SK-N-SH (cell line): ENCODE results near the gene NSMCE4A. TPM values are rescaled to one million over a fixed set of nuclear protein-coding genes. Genes with fewer than 3 reads are reported as not detected.

Experiments
- CTCF ChIA-PET: fragments of 300-600, 350-600 bp; formaldehyde crosslinking; extraction: SDS; loops from one replicate; lab custom pipeline; 2021; lab: Yijun Ruan, JAX
- POLR2A ChIA-PET: fragments of 350-600 bp; sonication (Branson Sonifier 250); formaldehyde crosslinking; extraction: SDS; loops from one replicate; lab custom pipeline; 2020; ENCODE audit warnings: antibody characterized with exemption, inconsistent platforms; lab: Yijun Ruan, JAX
- DNase-seq: peaks from one replicate; pipeline ENCODE4 v3.0.0; 2012
- H2AFZ ChIP-seq: fragments of 200-600 bp; sonication (generic); 2 replicates; pipeline ENCODE4 v1.8.1; 2016; ENCODE audit warnings: antibody characterized with exemption, mild to moderate bottlenecking, low read depth
- H3F3A ChIP-seq: fragments of 200-600 bp; sonication (generic); replicated peaks from 2 replicates; pipeline ENCODE3; 2016; ENCODE audit warnings: antibody characterized with exemption, mild to moderate bottlenecking; ENCODE audit not compliant: insufficient read depth
- H3K27ac ChIP-seq, 2 experiments: fragments of 200-500 bp in 1 of 2; fragments of 200-600 bp in 1 of 2; sonication (Bioruptor generic) in 1 of 2; sonication (generic), shearing (Covaris generic) in 1 of 2; 2 replicates each; pipeline versions ENCODE4 v1.5.1 to v1.6.1; 2014 to 2016; ENCODE audit warnings: low read depth in 2 of 2, inconsistent platforms in 1 of 2, low read length in 1 of 2, mild to moderate bottlenecking in 1 of 2, mixed read lengths in 1 of 2
- H3K27me3 ChIP-seq: fragments of 200-600 bp; sonication (generic), shearing (Covaris generic); 2 replicates; pipeline ENCODE4 v1.6.1; 2016; ENCODE audit warnings: mixed run types; ENCODE audit not compliant: insufficient read depth
- H3K36me3 ChIP-seq, 2 experiments: fragments of 200-500 bp in 1 of 2; fragments of 200-600 bp in 1 of 2; sonication (Bioruptor generic) in 1 of 2; sonication (generic) in 1 of 2; replicated peaks in 1 of 2; 2 replicates each; pipeline versions ENCODE3 to v1.5.1; 2014 to 2016; ENCODE audit warnings: low read length in 1 of 2, mild to moderate bottlenecking in 1 of 2; ENCODE audit not compliant: insufficient read depth in 2 of 2, control insufficient read depth in 1 of 2
- H3K4me1 ChIP-seq, 2 experiments: fragments of 200-500 bp in 1 of 2; fragments of 200-600 bp in 1 of 2; sonication (Bioruptor generic) in 1 of 2; sonication (generic), shearing (Covaris generic) in 1 of 2; 2 replicates each; pipeline versions ENCODE4 v1.5.1 to v1.6.1; 2014 to 2016; ENCODE audit warnings: low read depth in 1 of 2, low read length in 1 of 2, mixed run types in 1 of 2; ENCODE audit not compliant: insufficient read depth in 2 of 2, control insufficient read depth in 1 of 2
- H3K4me2 ChIP-seq: fragments of 200-600 bp; sonication (generic), shearing (Covaris generic); 2 replicates; pipeline ENCODE4 v1.6.1; 2017; ENCODE audit warnings: mixed run types
- H3K4me3 ChIP-seq, 2 experiments: fragments of 200-500 bp in 1 of 2; fragments of 200-600 bp in 1 of 2; sonication (Bioruptor generic) in 1 of 2; sonication (generic), shearing (Covaris generic) in 1 of 2; 2 replicates each; pipeline versions ENCODE4 v1.5.1 to v1.8.1; 2014 to 2016; ENCODE audit warnings: low read depth in 2 of 2, inconsistent platforms in 1 of 2, low read length in 1 of 2, mild to moderate bottlenecking in 1 of 2, mixed read lengths in 1 of 2, moderate library complexity in 1 of 2
- H3K79me2 ChIP-seq: fragments of 200-600 bp; sonication (generic); 2 replicates; pipeline ENCODE4 v1.8.1; 2017; ENCODE audit warnings: mild to moderate bottlenecking; ENCODE audit not compliant: insufficient read depth
- H3K9ac ChIP-seq: fragments of 200-600 bp; sonication (generic); 2 replicates; pipeline ENCODE4 v1.6.1; 2017; ENCODE audit warnings: mixed run types
- H3K9me2 ChIP-seq: fragments of 200-600 bp; sonication (generic); 2 replicates; pipeline ENCODE4 v1.6.1; 2017; ENCODE audit warnings: mixed run types
- H3K9me3 ChIP-seq: fragments of 200-600 bp; sonication (generic); 2 replicates; pipeline ENCODE4 v1.6.1; 2017; ENCODE audit warnings: mixed run types, mild to moderate bottlenecking, moderate library complexity
- H4K20me1 ChIP-seq: fragments of 200-600 bp; sonication (generic); 2 replicates; pipeline ENCODE4 v1.6.1; 2017; ENCODE audit warnings: mild to moderate bottlenecking, mixed run types; ENCODE audit not compliant: insufficient read depth
- CHD2 ChIP-seq: fragments of 150-350 bp; IDR thresholded peaks from 2 replicates; pipeline ENCODE4 v1.6.1; 2018; ENCODE audit warnings: low read length; ENCODE audit not compliant: partially characterized antibody
- CTCF ChIP-seq: fragments of 200-600 bp; sonication (generic); IDR thresholded peaks from 2 replicates; pipeline ENCODE4 v1.6.1; 2017; ENCODE audit warnings: antibody characterized with exemption, mild to moderate bottlenecking, moderate library complexity
- ELF1 ChIP-seq: IDR thresholded peaks from 2 replicates; pipeline ENCODE4 v1.4.0; 2012
- FOSL2 ChIP-seq: IDR thresholded peaks from 2 replicates; pipeline ENCODE4 v1.4.0; 2012; ENCODE audit warnings: low read depth, mild to moderate bottlenecking, moderate library complexity, borderline replicate concordance
- FOXM1 ChIP-seq: IDR thresholded peaks from 2 replicates; pipeline ENCODE4 v1.4.0; 2012; ENCODE audit warnings: low read depth, mild to moderate bottlenecking
- IRF3 ChIP-seq: fragments of 150-350 bp; IDR thresholded peaks from 2 replicates; pipeline ENCODE4 v1.6.1; 2016; ENCODE audit warnings: mild to moderate bottlenecking, low read depth, low read length
- JUND ChIP-seq: IDR thresholded peaks from 2 replicates; pipeline ENCODE4 v1.4.0; 2012
- MEF2A ChIP-seq: IDR thresholded peaks from 2 replicates; pipeline ENCODE4 v1.4.0; 2012; ENCODE audit warnings: low read depth, borderline replicate concordance
- NRF1 ChIP-seq: IDR thresholded peaks from 2 replicates; pipeline ENCODE4 v1.6.1; 2012; ENCODE audit warnings: low read depth, mild to moderate bottlenecking, low read length
- PBX3 ChIP-seq: IDR thresholded peaks from 2 replicates; pipeline ENCODE4; 2012
- RAD21 ChIP-seq: IDR thresholded peaks from 2 replicates; pipeline ENCODE4 v1.6.1; 2012; ENCODE audit warnings: mild to moderate bottlenecking, low read length
- RFX5 ChIP-seq: IDR thresholded peaks from 2 replicates; pipeline ENCODE4 v1.6.1; 2012; ENCODE audit warnings: mild to moderate bottlenecking, improper control_type of control experiment, low read length
- TAF1 ChIP-seq: IDR thresholded peaks from 2 replicates; pipeline ENCODE4 v1.6.1; 2012; ENCODE audit warnings: low read depth, mild to moderate bottlenecking, low read length, moderate library complexity, borderline replicate concordance
- TCF12 ChIP-seq: IDR thresholded peaks from 2 replicates; pipeline ENCODE4 v1.4.0; 2012
- USF1 ChIP-seq: IDR thresholded peaks from 2 replicates; pipeline ENCODE4 v1.4.0; 2012; ENCODE audit warnings: low read depth, borderline replicate concordance
- YY1 ChIP-seq: IDR thresholded peaks from 2 replicates; pipeline ENCODE4 v1.4.0; 2012; ENCODE audit warnings: low read depth, mild to moderate bottlenecking
- ZBTB33 ChIP-seq: IDR thresholded peaks from 2 replicates; pipeline ENCODE4 v1.4.0; 2012; ENCODE audit warnings: low read depth, borderline replicate concordance
- WGBS: methylation state at CpG from one replicate; pipeline ENCODE4 v1.1.6; 2017; ENCODE audit warnings: low lambda C conversion rate; 5-methylcytosine and 5-hydroxymethylcytosine counted together
- polyA plus RNA-seq, 3 experiments: library from polyadenylated mRNA; depleted of rRNA; stranded (reverse); fragments of >200 nt; gene quantifications; 2 replicates each; pipeline ENCODE4 v1.2.3, GENCODE V29; 2012

NSMCE4A gene
- polyA plus RNA-seq, 1 of the 3 experiments (the other 2 are of a cell fraction), result 28.5 TPM

GRCh38 chr10:121949451-121949850 lies 25.6 kb downstream of the NSMCE4A start:
- Histone ChIP-seq H3F3A (peaks cover 3% of the 10 kb centered on the region), H3K79me2 (no peaks in the 10 kb centered on the region), H3K4me3 (no peak overlapping the region), H3K4me1 (no peaks in the 10 kb centered on the region), H3K27me3 (no peaks in the 10 kb centered on the region), H3K9me3 (no peaks in the 10 kb centered on the region), H3K36me3 (no peaks in the 10 kb centered on the region), H3K9ac (no peak overlapping the region), H4K20me1 (no peaks in the 10 kb centered on the region), H3K4me2 (no peak overlapping the region), H3K27ac (no peak overlapping the region), H3K9me2 (no peaks in the 10 kb centered on the region), H2AFZ (no peak overlapping the region)
- no peak for DNase-seq
- TF ChIP-seq TCF12 (no peak), FOSL2 (no peak), PBX3 (no peak), IRF3 (no peak), ZBTB33 (no peak), TAF1 (no peak), USF1 (no peak), MEF2A (no peak), YY1 (no peak), CTCF (no peak), CHD2 (no peak), FOXM1 (no peak), JUND (no peak), NRF1 (no peak), ELF1 (no peak), RFX5 (no peak), RAD21 (no peak)
- ChIA-PET CTCF (interaction anchor here (1.0 to 1.1 kb wide), 2 partner anchors 14 to 15 kb away, joined by 3 read pairs; no protein-coding TSS in a partner anchor), POLR2A (no interaction called here)
- WGBS, result 90% methylated on average over 3 of the region's 3 CpGs
